DND-41 (cell line): Measurements from ENCODE around the gene MET.

ENCODE experiments used
- ATAC-seq: fragments of 200-7000 bp; cut with Tn5 transposase; 3 replicates; pipeline ENCODE4 v1.9.1; 2021; ENCODE audit warnings: low read depth; ENCODE audit not compliant: insufficient read depth
- DNase-seq: peaks from one replicate; pipeline ENCODE4 v3.0.0-alpha.2; 2020
- H2AFZ ChIP-seq: 2 replicates; pipeline ENCODE4 v1.6.0; 2012; ENCODE audit warnings: low read depth, low read length
- H3K27ac ChIP-seq: 2 replicates; pipeline ENCODE4 v1.5.1; 2012; ENCODE audit warnings: low read length, inconsistent platforms
- H3K27me3 ChIP-seq: fragments of 200-600 bp; sonication (generic); 2 replicates; pipeline ENCODE4 v1.6.0; 2012; ENCODE audit warnings: low read length, mild to moderate bottlenecking, inconsistent platforms; ENCODE audit not compliant: insufficient read depth, poor library complexity
- H3K36me3 ChIP-seq: 2 replicates; pipeline ENCODE4 v1.5.1; 2012; ENCODE audit warnings: low read length, inconsistent platforms; ENCODE audit not compliant: insufficient read depth
- H3K4me1 ChIP-seq: 2 replicates; pipeline ENCODE4 v1.5.1; 2012; ENCODE audit warnings: mild to moderate bottlenecking, low read length; ENCODE audit not compliant: insufficient read depth
- H3K4me2 ChIP-seq: 2 replicates; pipeline ENCODE4 v1.6.0; 2012; ENCODE audit warnings: mild to moderate bottlenecking, moderate library complexity, low read length, inconsistent platforms; ENCODE audit not compliant: insufficient read depth
- H3K4me3 ChIP-seq, 2 experiments: fragments of 200-600 bp in 1 of 2; shearing (Covaris generic) in 1 of 2; 2 replicates each; pipeline ENCODE4 v1.5.1; 2012 to 2016; ENCODE audit warnings: inconsistent platforms in 2 of 2, low read length in 2 of 2, mild to moderate bottlenecking in 2 of 2, low read depth in 1 of 2, moderate library complexity in 1 of 2
- H3K79me2 ChIP-seq: 2 replicates; pipeline ENCODE4 v1.6.0; 2012; ENCODE audit warnings: low read length, inconsistent platforms; ENCODE audit not compliant: insufficient read depth
- H3K9ac ChIP-seq: 2 replicates; pipeline ENCODE4 v1.6.0; 2012; ENCODE audit warnings: low read depth, mild to moderate bottlenecking, inconsistent platforms, low read length, moderate library complexity
- H3K9me3 ChIP-seq: 2 replicates; pipeline ENCODE4 v1.5.1; 2012; ENCODE audit warnings: low read length, moderate library complexity, mild to moderate bottlenecking, inconsistent platforms; ENCODE audit not compliant: insufficient read depth, severe bottlenecking
- H4K20me1 ChIP-seq: 2 replicates; pipeline ENCODE4 v1.6.0; 2012; ENCODE audit warnings: low read length; ENCODE audit not compliant: insufficient read depth
- CTCF ChIP-seq: IDR thresholded peaks from 2 replicates; pipeline ENCODE4 v1.5.1; 2012; ENCODE audit warnings: borderline replicate concordance, low read length, moderate library complexity, mild to moderate bottlenecking; ENCODE audit not compliant: poor library complexity, severe bottlenecking; ENCODE audit errors: extremely low read depth
- EZH2 ChIP-seq: IDR thresholded peaks from 3 replicates; pipeline ENCODE4 v1.6.1; 2012; ENCODE audit warnings: borderline replicate concordance, low read depth, mild to moderate bottlenecking, moderate library complexity, low read length, inconsistent platforms; ENCODE audit not compliant: severe bottlenecking

The MET gene

DNA sequence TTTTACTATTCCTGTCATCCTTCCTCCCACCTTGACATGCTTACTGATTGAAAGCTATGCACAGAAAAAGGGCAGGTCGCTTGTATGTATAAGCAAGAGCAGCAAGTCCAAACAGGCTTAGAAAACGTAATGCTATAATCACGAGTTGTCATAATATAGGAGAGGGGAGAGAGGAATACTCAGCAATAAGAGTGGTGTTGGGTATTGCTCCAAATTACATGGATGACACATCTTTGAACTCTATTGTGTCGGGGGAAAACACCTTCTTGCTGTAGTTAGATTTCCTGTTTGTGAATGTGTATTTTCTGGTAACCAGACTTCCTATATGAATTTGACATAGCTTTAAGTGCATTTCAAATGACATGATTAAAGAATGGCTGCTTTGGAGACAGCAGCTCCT, 7.5 kb downstream of the MET start:
- Histone ChIP-seq H3K9ac (no peak overlapping the region), H3K36me3 (no peaks in the 10 kb centered on the region), H3K4me1 (no peaks in the 10 kb centered on the region), H3K27ac (no peak overlapping the region), H3K27me3 (peaks cover 10% of the 10 kb centered on the region), H3K79me2 (no peaks in the 10 kb centered on the region), H3K9me3 (no peaks in the 10 kb centered on the region), H3K4me3 (no peak overlapping the region), H3K4me2 (no peak overlapping the region), H2AFZ (no peak overlapping the region), H4K20me1 (no peaks in the 10 kb centered on the region)
- TF ChIP-seq EZH2 (no peak), CTCF (no peak)
- ATAC-seq (no peak), DNase-seq (no peak)

DNA sequence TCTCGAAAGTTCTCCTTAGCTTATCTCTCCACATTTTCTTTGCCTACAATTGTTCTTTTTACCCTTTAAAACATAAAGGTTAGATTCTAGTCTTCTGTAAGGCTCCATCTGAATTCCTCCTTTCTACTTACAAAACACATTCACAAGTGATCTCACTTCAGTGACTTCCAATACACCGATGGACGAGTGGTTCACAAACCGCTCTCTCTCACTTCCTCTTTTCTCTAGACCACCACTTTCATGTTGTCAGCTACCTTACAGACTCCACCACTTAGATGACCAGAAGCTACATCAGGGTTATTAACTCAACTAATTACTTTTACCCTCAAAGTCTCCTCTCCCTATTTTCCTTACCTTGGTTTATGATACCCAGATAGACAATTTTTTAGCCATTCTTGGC, 11.8 kb downstream of the MET start:
- no peaks in the 10 kb centered on the region for H3K9me3 ChIP-seq
- DNase-seq (no peak), ATAC-seq (no peak)
- no peak overlapping the region for H2AFZ ChIP-seq
- no peak for TF ChIP-seq CTCF
- no peak for TF ChIP-seq EZH2
- no peak overlapping the region for H3K4me2 ChIP-seq
- H3K4me1 ChIP-seq: no peaks in the 10 kb centered on the region
- H3K9ac ChIP-seq: no peak overlapping the region
- H3K4me3 ChIP-seq: no peak overlapping the region
- peaks cover 6% of the 10 kb centered on the region for H3K27me3 ChIP-seq
- H3K79me2 ChIP-seq: no peaks in the 10 kb centered on the region
- H3K27ac ChIP-seq: no peak overlapping the region
- no peaks in the 10 kb centered on the region for H4K20me1 ChIP-seq
- H3K36me3 ChIP-seq: no peaks in the 10 kb centered on the region

DNA sequence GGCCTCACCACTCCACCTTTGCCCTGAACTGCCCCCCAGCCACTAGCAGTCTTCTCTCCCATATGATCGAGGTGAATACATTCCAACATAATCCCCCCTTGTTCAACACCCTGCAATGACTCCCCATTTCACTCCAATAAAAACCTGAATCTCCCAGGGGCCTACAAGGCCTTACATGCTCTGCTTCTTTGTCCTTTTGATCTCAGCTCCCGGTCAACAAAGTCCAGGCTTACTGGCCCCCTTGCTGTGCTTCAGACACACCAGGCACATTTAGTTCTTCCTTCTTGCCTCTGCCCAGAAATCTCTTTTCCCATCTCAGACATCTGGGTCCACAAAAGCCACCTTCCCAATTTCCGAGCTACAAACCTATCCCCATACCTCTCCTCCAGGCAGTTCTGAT, 14.0 kb downstream of the MET start:
- Histone ChIP-seq H3K79me2 (no peaks in the 10 kb centered on the region), H2AFZ (no peak overlapping the region), H3K4me3 (no peak overlapping the region), H3K36me3 (no peaks in the 10 kb centered on the region), H3K9ac (no peak overlapping the region), H4K20me1 (no peaks in the 10 kb centered on the region), H3K27ac (no peak overlapping the region), H3K9me3 (no peaks in the 10 kb centered on the region), H3K27me3 (no peaks in the 10 kb centered on the region), H3K4me1 (no peaks in the 10 kb centered on the region), H3K4me2 (no peak overlapping the region)
- DNase-seq (no peak), ATAC-seq (no peak)
- TF ChIP-seq CTCF: no peak

- Histone ChIP-seq H3K36me3 (no peaks in the 10 kb centered on the region), H3K27me3 (no peaks in the 10 kb centered on the region), H3K4me1 (no peaks in the 10 kb centered on the region), H3K4me2 (no peak overlapping the region), H3K9me3 (no peaks in the 10 kb centered on the region), H3K27ac (no peak overlapping the region), H3K79me2 (no peaks in the 10 kb centered on the region), H4K20me1 (no peaks in the 10 kb centered on the region), H2AFZ (no peak overlapping the region), H3K4me3 (no peak overlapping the region), H3K9ac (no peak overlapping the region)
- no peak for DNase-seq
- TF ChIP-seq EZH2: no peak
- TF ChIP-seq CTCF: no peak
- no peak for ATAC-seq
Observed at GRCh38 chr7:116686812-116687419, 14.9 kb downstream of the MET start.
